Right lobe of liver (tissue), 6 donors: Measurements from ENCODE around the gene BPIFA2. TPM values are rescaled to one million over a fixed set of nuclear protein-coding genes. Genes with fewer than 3 reads are reported as not detected.

ENCODE experiments used
- ATAC-seq, 4 donors: fragments of 200-7000 bp; cut with Tn5 transposase; one replicate each; pipeline ENCODE4 v1.9.1; 2020; ENCODE audit warnings: mild to moderate bottlenecking in 4 of 4, moderate library complexity in 4 of 4
- DNase-seq, 3 donors: peaks; one replicate each; pipeline ENCODE4 v3.0.0-alpha.2; 2020
- H3K27ac ChIP-seq, 3 donors: fragments of 200-600 bp; one replicate each; pipeline ENCODE4 v1.8.0; 2022
- H3K27me3 ChIP-seq, 2 donors: fragments of 200-600 bp; one replicate each; pipeline ENCODE4 v1.8.0; 2022
- H3K36me3 ChIP-seq, 4 donors: fragments of 200-600 bp; sonication (generic) in 1 of 4; one replicate each; pipeline versions ENCODE4 v1.5.1 to v1.8.0; 2017 to 2022; ENCODE audit warnings: control low read depth in 1 of 4
- H3K4me1 ChIP-seq, 4 donors: fragments of 200-600 bp; sonication (generic) in 1 of 4; one replicate each; pipeline versions ENCODE4 v1.5.1 to v1.8.0; 2017 to 2022; ENCODE audit warnings: control low read depth in 1 of 4
- H3K4me3 ChIP-seq, 3 donors: fragments of 200-600 bp; one replicate each; pipeline ENCODE4 v1.8.0; 2022
- H3K9me3 ChIP-seq, 4 donors: fragments of 200-600 bp; sonication (generic) in 1 of 4; one replicate each; pipeline versions ENCODE4 v1.5.1 to v1.8.0; 2017 to 2022; ENCODE audit warnings: control low read depth in 1 of 4
- CTCF ChIP-seq, 4 donors: fragments of 200-600 bp in 3 of 4; fragments of 450-650 bp in 1 of 4; IDR thresholded peaks; one replicate each; pipeline versions ENCODE4 v1.5.1 to v1.8.0; 2016 to 2022; ENCODE audit warnings: antibody characterized with exemption in 4 of 4, mild to moderate bottlenecking in 2 of 4
- POLR2A ChIP-seq: fragments of 450-650 bp; IDR thresholded peaks from one replicate; pipeline ENCODE4 v1.6.1; 2017; ENCODE audit warnings: antibody characterized with exemption, mild to moderate bottlenecking
- WGBS: methylation state at CpG from one replicate; pipeline ENCODE4 v1.1.6; 2018; ENCODE audit warnings: low coverage, low lambda C conversion rate; ENCODE audit not compliant: insufficient coverage; ENCODE audit errors: missing lambda C conversion rate; 5-methylcytosine and 5-hydroxymethylcytosine counted together
- intact Hi-C, 2 donors: fragments of 100-400 bp; cut with DNase I; formaldehyde crosslinking; loops; one replicate each; pipeline versions ENCODE4 v1.11.2 to v1.14.1; 2022
- total RNA-seq, 6 experiments: library from RNA; depleted of rRNA in 2 of 6; stranded (reverse); fragments of >200 nt in 2 of 6; fragmentation: NEBNext Ultra II Directional in 3 of 6; extraction: Animal tissue kit (Norgen Biotek cat#: 25700) in 3 of 6; gene quantifications; one replicate each; pipeline versions ENCODE4 v1.1.0 to v1.2.4, GENCODE V29; 2016 to 2023
- donor health status: DM: no; HTN: yes; CAD: no.
- donor health status: DM: no; HTN: no; CAD: no.
- donor health status: DM: no; HTN: no; CAD: no.
- donor health status: DM: no; HTN: yes; CAD: no.
- donor health status: DM: no; HTN: yes; CAD: no.

The BPIFA2 gene
- total RNA-seq, 6 experiments from 2014 or later = not detected

GRCh38 chr20:33191955-33192354 is 24.0 kb downstream of the BPIFA2 start:
- H3K36me3 ChIP-seq = no peaks in the 10 kb centered on the region
- ATAC-seq = peak; percentile 26 to 45 (median 37)
- H3K4me3 ChIP-seq = no peak overlapping the region
- H3K9me3 ChIP-seq = no peaks in the 10 kb centered on the region
- 64% methylated on average over 1 of the region's 1 CpG for WGBS
- no peak for TF ChIP-seq CTCF (IDR thresholded peaks at IDR 0.05)
- TF ChIP-seq POLR2A = no peak
- H3K27me3 ChIP-seq = no peaks in the 10 kb centered on the region
- intact Hi-C loops = no loop called here
- peaks cover 0 to 20% (median 7%) of the 10 kb centered on the region in 4 donors for H3K4me1 ChIP-seq
- no peak overlapping the region for H3K27ac ChIP-seq
- DNase-seq = no peak

- TF ChIP-seq CTCF (IDR thresholded peaks at IDR 0.05) (no peak), POLR2A (no peak)
- ATAC-seq (no peak), DNase-seq (no peak)
- Histone ChIP-seq H3K9me3 (no peaks in the 10 kb centered on the region), H3K27me3 (no peaks in the 10 kb centered on the region), H3K27ac (no peak overlapping the region), H3K4me3 (no peak overlapping the region), H3K4me1 (peaks cover 0 to 20% (median 7%) of the 10 kb centered on the region in 4 donors), H3K36me3 (no peaks in the 10 kb centered on the region)
- intact Hi-C loops = no loop called here
- 61% methylated on average over 8 of the region's 8 CpGs for WGBS
These were observed 25.0 kb downstream of the BPIFA2 start for GRCh38 chr20:33192912-33193501.

GRCh38 chr20:33199026-33199425 is 31.1 kb downstream of the BPIFA2 start:
- Histone ChIP-seq H3K27ac (no peak overlapping the region), H3K36me3 (no peaks in the 10 kb centered on the region), H3K27me3 (no peaks in the 10 kb centered on the region), H3K4me1 (no peaks in the 10 kb centered on the region), H3K4me3 (no peak overlapping the region), H3K9me3 (no peaks in the 10 kb centered on the region)
- DNase-seq = no peak
- TF ChIP-seq POLR2A = no peak
- TF ChIP-seq CTCF (IDR thresholded peaks at IDR 0.05) = no peak
- 44% methylated on average over 2 of the region's 3 CpGs for WGBS
- ATAC-seq = no peak
- intact Hi-C loops = no loop called here

GRCh38 chr20:33202451-33202850 is 34.5 kb downstream of the BPIFA2 start:
- TF ChIP-seq POLR2A = no peak
- no peak for TF ChIP-seq CTCF (IDR thresholded peaks at IDR 0.05)
- Histone ChIP-seq H3K27ac (no peak overlapping the region), H3K4me3 (no peak overlapping the region), H3K4me1 (no peaks in the 10 kb centered on the region), H3K36me3 (no peaks in the 10 kb centered on the region), H3K27me3 (no peaks in the 10 kb centered on the region), H3K9me3 (no peaks in the 10 kb centered on the region)
- ATAC-seq = no peak
- 36% methylated on average over 4 of the region's 4 CpGs for WGBS
- no peak for DNase-seq
- intact Hi-C loops = loop anchor here in 1 of 2 donors (10.0 kb wide), 1 partner anchor 108 kb away; no protein-coding TSS in a partner anchor
